BLaER1 treated with 17β-estradiol and CSF1 and Interleukin-3, amounts not matched to agents 10 nM and 100 nM (cell line): ENCODE data around the gene ZSCAN2.
A peak's percentile ranks its signal among the peaks of the same experiment; 100 is the strongest.

Experiments used
- H3K27ac ChIP-seq, 11 experiments: shearing (Covaris generic); formaldehyde crosslinking; 2 replicates each; pipeline ENCODE4 v1.8.1; 2022
- H3K27me3 ChIP-seq, 11 experiments: shearing (Covaris generic); formaldehyde crosslinking; 2 replicates each; pipeline ENCODE4 v1.8.1; 2022
- H3K36me3 ChIP-seq, 11 experiments: shearing (Covaris generic); formaldehyde crosslinking; 2 replicates each; pipeline ENCODE4 v1.8.1; 2022
- H3K4me1 ChIP-seq, 10 experiments: shearing (Covaris generic); formaldehyde crosslinking; 2 replicates each; pipeline ENCODE4 v1.8.1; 2022
- H3K4me2 ChIP-seq, 11 experiments: shearing (Covaris generic); formaldehyde crosslinking; 2 replicates each; pipeline ENCODE4 v1.8.1; 2022
- H3K4me3 ChIP-seq, 10 experiments: shearing (Covaris generic); formaldehyde crosslinking; 2 replicates each; pipeline ENCODE4 v1.8.1; 2022
- H3K9ac ChIP-seq, 11 experiments: shearing (Covaris generic); formaldehyde crosslinking; 2 replicates each; pipeline ENCODE4 v1.8.1; 2022
- H3K9me3 ChIP-seq, 11 experiments: shearing (Covaris generic); formaldehyde crosslinking; replicated peaks in 1 of 11; 2 replicates each; pipeline ENCODE4 v1.8.1; 2022
- H4K20me1 ChIP-seq, 11 experiments: shearing (Covaris generic); formaldehyde crosslinking; 2 replicates each; pipeline ENCODE4 v1.8.1; 2022
- Cebpa-rat ChIP-seq, 11 experiments: shearing (Covaris generic); IDR thresholded peaks; 2 replicates each; pipeline ENCODE4 v1.8.1; 2022

ZSCAN2 gene

DNA sequence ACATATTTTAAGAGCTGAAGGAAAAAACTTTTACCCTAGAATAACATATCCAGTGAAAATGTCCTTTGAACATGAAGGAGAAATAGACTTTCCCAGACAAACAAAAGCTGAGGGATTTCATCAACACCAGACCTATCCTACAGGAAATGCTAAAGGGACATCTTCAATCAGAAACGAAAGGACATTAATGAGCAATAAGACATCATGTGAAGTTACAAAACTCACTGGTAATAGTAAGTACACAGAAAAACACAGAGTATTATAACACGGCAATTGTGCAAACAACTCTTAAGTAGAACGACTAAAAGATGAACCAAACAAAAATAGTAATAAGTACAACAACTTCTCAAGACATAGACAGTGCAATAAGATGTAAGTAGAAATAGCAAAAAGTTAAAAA is 3.5 kb upstream of the ZSCAN2 start:
- Histone ChIP-seq H3K27ac (no peak overlapping the region), H3K4me2 (peak overlapping the region in 1 of 11 experiments; percentile 84; a peak in 1 of 22 replicates), H4K20me1 (no peaks in the 10 kb centered on the region), H3K9ac (no peak overlapping the region), H3K4me1 (peaks cover 36 to 63% (median 50%) of the 10 kb centered on the region in 10 experiments), H3K36me3 (no peaks in the 10 kb centered on the region), H3K4me3 (no peak overlapping the region), H3K9me3 (peaks cover 0 to 18% (median 10%) of the 10 kb centered on the region in 11 experiments; a peak in 11 of 22 replicates), H3K27me3 (no peaks in the 10 kb centered on the region)
- TF ChIP-seq Cebpa-rat (IDR thresholded peaks at IDR 0.05) = no peak

DNA sequence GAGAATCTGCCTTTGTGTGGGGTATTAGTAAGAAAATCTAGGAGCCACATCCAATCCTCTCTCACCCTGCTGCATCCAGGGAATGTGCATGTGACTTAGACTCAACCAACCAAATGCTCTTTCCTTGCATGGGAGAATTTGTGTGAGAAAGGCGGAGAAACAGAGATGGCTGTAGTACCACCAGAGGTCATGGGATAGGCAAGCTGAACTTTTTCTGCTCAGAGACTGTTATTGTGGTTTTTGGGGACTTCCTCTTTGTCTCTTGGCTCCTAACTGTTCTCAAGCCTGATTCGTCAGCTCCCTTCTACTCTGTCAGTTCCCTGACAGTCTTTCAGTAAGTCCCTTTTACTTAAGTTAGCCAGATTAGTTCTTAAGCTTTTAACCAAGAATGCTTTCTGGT is 2.6 kb upstream of the ZSCAN2 start:
- Histone ChIP-seq H3K4me2 (peak overlapping the region; percentile 84 to 96 (median 93)), H3K4me3 (peak overlapping the region in 8 of 10 experiments; percentile 21 to 38 (median 32); a peak in 9 of 20 replicates), H3K27me3 (no peaks in the 10 kb centered on the region), H3K36me3 (peaks cover 0 to 2% (median 0%) of the 10 kb centered on the region in 11 experiments; a peak in 3 of 22 replicates), H3K27ac (peak overlapping the region; percentile 63 to 97 (median 87); a peak in 21 of 22 replicates), H4K20me1 (peaks cover 0 to 1% (median 0%) of the 10 kb centered on the region in 11 experiments; a peak in 3 of 22 replicates), H3K4me1 (peaks cover 45 to 72% (median 60%) of the 10 kb centered on the region in 10 experiments), H3K9me3 (peaks cover 0 to 15% (median 8%) of the 10 kb centered on the region in 11 experiments; a peak in 11 of 22 replicates), H3K9ac (peak overlapping the region; percentile 47 to 76 (median 70); a peak in 20 of 22 replicates)
- no peak for TF ChIP-seq Cebpa-rat (IDR thresholded peaks at IDR 0.05)

DNA sequence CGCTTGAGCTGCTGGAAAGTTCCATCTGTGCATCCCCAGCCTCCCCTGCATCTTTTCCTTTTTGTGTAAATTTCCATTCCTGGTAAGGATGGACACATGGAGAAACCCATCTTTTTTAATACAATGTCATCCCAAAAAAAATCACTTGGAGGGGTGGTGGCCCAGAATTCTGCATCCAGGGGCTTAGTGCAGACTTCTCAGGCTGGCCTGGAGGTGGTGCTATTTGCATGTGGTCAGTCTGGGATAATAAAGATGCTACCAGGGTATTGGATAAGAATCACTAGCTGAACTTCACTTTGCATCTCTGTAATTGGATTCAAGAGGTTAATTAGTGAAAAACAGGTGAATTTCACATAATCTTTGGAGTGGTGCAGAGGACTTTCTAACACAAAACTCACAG is 1.8 kb upstream of the ZSCAN2 start:
- H3K27ac ChIP-seq = peak overlapping the region; percentile 63 to 97 (median 87); a peak in 21 of 22 replicates
- H3K36me3 ChIP-seq = peaks cover 2 to 10% (median 6%) of the 10 kb centered on the region in 11 experiments; a peak in 17 of 22 replicates
- no peaks in the 10 kb centered on the region for H3K27me3 ChIP-seq
- H3K4me2 ChIP-seq = peak overlapping the region; percentile 84 to 96 (median 93)
- peaks cover 0 to 8% (median under 1%) of the 10 kb centered on the region in 11 experiments; a peak in 7 of 22 replicates for H3K9me3 ChIP-seq
- no peak for TF ChIP-seq Cebpa-rat (IDR thresholded peaks at IDR 0.05)
- H3K9ac ChIP-seq = peak overlapping the region; percentile 47 to 76 (median 70); a peak in 19 of 22 replicates
- peak overlapping the region in 6 of 10 experiments; percentile 21 to 38 (median 30); a peak in 6 of 20 replicates for H3K4me3 ChIP-seq
- H4K20me1 ChIP-seq = peaks cover 0 to 9% (median 3%) of the 10 kb centered on the region in 11 experiments; a peak in 7 of 22 replicates
- peaks cover 53 to 80% (median 67%) of the 10 kb centered on the region in 10 experiments for H3K4me1 ChIP-seq

DNA sequence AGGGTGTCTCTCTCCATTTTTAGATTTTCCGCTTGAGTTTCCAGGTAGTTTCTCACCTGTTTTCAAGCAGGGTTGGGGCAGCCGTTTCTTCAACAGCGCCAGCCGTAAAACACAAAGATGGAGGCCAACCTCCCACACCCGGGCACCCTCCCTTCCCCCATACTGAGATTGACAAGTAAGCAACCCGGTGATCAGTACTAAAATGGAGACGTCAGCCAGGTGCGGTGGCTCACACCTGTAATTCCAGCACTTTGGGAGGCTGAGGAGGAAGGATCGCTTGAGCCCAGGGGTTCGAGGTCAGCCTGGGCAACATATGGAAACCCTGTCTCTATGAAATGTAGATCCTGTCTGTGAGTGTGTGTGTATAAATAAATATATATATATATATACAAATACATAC is 903 bp upstream of the ZSCAN2 start:
- Histone ChIP-seq H3K9ac (peak overlapping the region in 4 of 11 experiments; percentile 10 to 96 (median 94); a peak in 4 of 22 replicates), H3K27me3 (no peaks in the 10 kb centered on the region), H3K4me2 (peak overlapping the region; percentile 84 to 96 (median 93)), H3K27ac (peak overlapping the region in 8 of 11 experiments; percentile 86 to 97 (median 94); a peak in 13 of 22 replicates), H3K9me3 (peaks cover 0 to 8% (median 0%) of the 10 kb centered on the region in 11 experiments; a peak in 4 of 22 replicates), H3K4me3 (peak overlapping the region; percentile 76 to 94 (median 83); a peak in 15 of 20 replicates), H4K20me1 (peaks cover 0 to 13% (median 8%) of the 10 kb centered on the region in 11 experiments; a peak in 7 of 22 replicates), H3K36me3 (peaks cover 5 to 19% (median 13%) of the 10 kb centered on the region in 11 experiments; a peak in 18 of 22 replicates), H3K4me1 (peaks cover 62 to 84% (median 74%) of the 10 kb centered on the region in 10 experiments)
- no peak for TF ChIP-seq Cebpa-rat (IDR thresholded peaks at IDR 0.05)

DNA sequence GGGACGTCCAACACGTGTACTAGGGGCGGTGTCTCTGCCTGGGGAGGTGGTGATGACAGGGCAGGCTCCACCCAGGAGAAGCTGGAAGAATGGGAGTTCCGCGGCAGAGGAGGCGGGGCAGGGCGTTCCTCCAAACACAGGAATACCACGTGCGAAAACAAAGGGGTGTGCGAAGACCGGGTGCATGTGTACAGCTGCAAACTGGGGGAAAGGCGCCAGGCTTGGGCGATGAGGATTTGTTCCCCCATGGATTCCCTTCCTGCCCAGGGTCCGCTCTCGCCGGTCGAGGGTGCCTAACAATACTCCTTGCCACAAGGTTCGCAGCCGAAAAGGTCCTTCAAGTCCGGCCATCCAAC is 500 bp upstream of the ZSCAN2 start:
- peak overlapping the region in 9 of 11 experiments; percentile 86 to 97 (median 94); a peak in 19 of 22 replicates for H3K27ac ChIP-seq
- no peaks in the 10 kb centered on the region for H3K27me3 ChIP-seq
- peaks cover 0 to 14% (median 8%) of the 10 kb centered on the region in 11 experiments; a peak in 7 of 22 replicates for H4K20me1 ChIP-seq
- H3K36me3 ChIP-seq = peaks cover 5 to 23% (median 13%) of the 10 kb centered on the region in 11 experiments; a peak in 18 of 22 replicates
- no peak for TF ChIP-seq Cebpa-rat (IDR thresholded peaks at IDR 0.05)
- H3K4me3 ChIP-seq = peak overlapping the region; percentile 76 to 94 (median 83)
- peak overlapping the region; percentile 84 to 96 (median 93) for H3K4me2 ChIP-seq
- peaks cover 0 to 7% (median 0%) of the 10 kb centered on the region in 11 experiments; a peak in 3 of 22 replicates for H3K9me3 ChIP-seq
- peak overlapping the region; percentile 82 to 96 (median 94); a peak in 21 of 22 replicates for H3K9ac ChIP-seq
- H3K4me1 ChIP-seq = peaks cover 66 to 84% (median 74%) of the 10 kb centered on the region in 10 experiments

DNA sequence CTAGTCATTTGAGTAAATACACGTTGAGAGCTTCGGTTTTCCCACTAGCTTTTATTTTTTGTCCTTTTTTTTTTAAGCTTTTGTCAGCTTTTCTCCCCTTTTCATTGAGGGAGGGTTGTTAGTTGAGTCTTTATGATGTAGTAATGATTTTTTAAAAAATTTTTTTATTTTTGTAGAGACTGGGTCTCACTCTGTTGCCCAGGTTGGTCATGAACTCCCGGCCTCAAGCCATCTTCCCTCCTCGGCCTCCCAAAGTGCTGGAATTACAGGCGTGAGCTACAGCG is 688 bp downstream of the ZSCAN2 start:
- peaks cover 9 to 32% (median 23%) of the 10 kb centered on the region in 11 experiments; a peak in 20 of 22 replicates for H3K36me3 ChIP-seq
- peak overlapping the region; percentile 82 to 96 (median 94) for H3K9ac ChIP-seq
- TF ChIP-seq Cebpa-rat (IDR thresholded peaks at IDR 0.05) = no peak
- H3K9me3 ChIP-seq = peaks cover 0 to 7% (median 0%) of the 10 kb centered on the region in 11 experiments; a peak in 2 of 22 replicates
- H3K27ac ChIP-seq = peak overlapping the region; percentile 41 to 97 (median 93); a peak in 21 of 22 replicates
- H3K4me2 ChIP-seq = peak overlapping the region; percentile 84 to 96 (median 93)
- H3K4me3 ChIP-seq = peak overlapping the region; percentile 76 to 94 (median 83)
- peaks cover 75 to 84% (median 78%) of the 10 kb centered on the region in 10 experiments for H3K4me1 ChIP-seq
- H4K20me1 ChIP-seq = peaks cover 0 to 22% (median 11%) of the 10 kb centered on the region in 11 experiments; a peak in 7 of 22 replicates
- H3K27me3 ChIP-seq = no peaks in the 10 kb centered on the region

DNA sequence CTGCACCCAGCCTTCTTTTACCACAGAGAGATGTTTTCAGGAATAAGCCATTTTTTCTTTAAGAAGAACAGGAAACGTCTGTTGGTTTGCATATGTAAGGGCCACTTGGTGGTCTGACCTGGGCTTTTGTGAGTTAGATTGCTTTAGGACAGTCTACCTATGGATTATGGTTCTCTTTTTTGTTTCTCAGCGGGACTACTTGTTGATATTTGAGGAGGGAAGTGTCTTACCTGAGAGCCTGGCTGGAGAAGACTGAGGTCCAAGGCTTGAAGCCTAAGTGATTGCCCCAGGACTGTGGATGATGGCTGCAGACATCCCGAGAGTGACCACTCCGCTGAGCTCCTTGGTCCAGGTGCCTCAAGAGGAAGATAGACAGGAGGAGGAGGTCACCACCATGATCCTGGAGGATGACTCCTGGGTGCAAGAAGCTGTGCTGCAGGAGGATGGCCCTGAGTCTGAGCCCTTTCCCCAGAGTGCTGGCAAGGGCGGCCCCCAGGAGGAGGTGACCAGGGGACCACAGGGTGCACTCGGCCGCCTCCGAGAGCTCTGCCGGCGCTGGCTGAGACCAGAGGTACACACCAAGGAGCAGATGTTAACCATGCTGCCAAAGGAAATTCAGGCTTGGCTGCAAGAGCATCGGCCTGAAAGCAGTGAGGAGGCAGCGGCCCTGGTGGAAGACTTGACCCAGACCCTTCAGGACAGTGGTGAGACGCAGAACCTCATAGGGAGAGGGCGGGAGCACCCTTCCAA is 3.0 kb downstream of the ZSCAN2 start:
- no peaks in the 10 kb centered on the region for H3K27me3 ChIP-seq
- peaks cover 23 to 55% (median 47%) of the 10 kb centered on the region in 11 experiments for H3K36me3 ChIP-seq
- H3K9me3 ChIP-seq = no peaks in the 10 kb centered on the region
- H3K4me2 ChIP-seq = peak overlapping the region; percentile 84 to 96 (median 93)
- no peak for TF ChIP-seq Cebpa-rat (IDR thresholded peaks at IDR 0.05)
- H3K27ac ChIP-seq = peak overlapping the region in 10 of 11 experiments; percentile 76 to 97 (median 83); a peak in 17 of 22 replicates
- peaks cover 0 to 34% (median 16%) of the 10 kb centered on the region in 11 experiments; a peak in 9 of 22 replicates for H4K20me1 ChIP-seq
- H3K4me3 ChIP-seq = peak overlapping the region in 8 of 10 experiments; percentile 14 to 84 (median 57); a peak in 14 of 20 replicates
- peaks cover 65 to 89% (median 81%) of the 10 kb centered on the region in 10 experiments for H3K4me1 ChIP-seq
- H3K9ac ChIP-seq = peak overlapping the region in 10 of 11 experiments; percentile 63 to 96 (median 72); a peak in 17 of 22 replicates

DNA sequence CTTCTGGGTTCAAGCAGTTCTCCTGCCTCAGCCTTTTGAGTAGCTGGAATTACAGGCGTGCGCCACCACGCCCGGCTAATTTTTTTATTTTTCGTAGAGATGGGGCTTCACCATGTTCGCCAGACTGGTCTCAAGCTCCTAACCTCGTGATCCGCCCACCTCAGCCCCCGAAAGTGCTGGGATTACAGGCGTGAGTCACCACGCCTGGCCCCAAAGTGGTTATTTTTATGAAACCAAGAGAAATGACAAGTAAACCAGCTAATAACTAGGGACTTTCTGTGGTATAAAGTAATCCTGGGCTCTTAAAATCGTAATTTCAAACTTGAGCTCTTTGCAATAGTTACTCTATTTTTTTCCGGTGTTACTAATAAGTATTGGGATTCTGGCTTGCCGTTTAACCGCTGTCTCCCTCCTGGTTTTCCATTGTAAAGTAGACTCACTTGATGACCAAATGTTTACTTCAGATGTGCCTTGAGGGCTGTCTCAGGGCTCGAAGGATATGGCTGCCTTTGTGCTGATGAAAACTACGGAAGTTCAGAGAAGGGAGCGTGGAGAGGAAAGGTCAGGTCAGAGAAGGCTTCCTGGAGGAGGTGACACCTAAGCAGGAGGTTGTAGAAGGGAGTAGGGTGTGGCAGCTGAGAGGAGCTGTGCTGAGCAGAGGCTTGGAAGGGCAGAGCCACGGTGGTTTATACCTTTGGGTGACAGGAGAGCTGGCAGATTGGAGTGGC is 4.2 kb downstream of the ZSCAN2 start:
- no peak for TF ChIP-seq Cebpa-rat (IDR thresholded peaks at IDR 0.05)
- H3K4me2 ChIP-seq = peak overlapping the region; percentile 84 to 96 (median 93)
- peak overlapping the region; percentile 3 to 84 (median 54); a peak in 19 of 20 replicates for H3K4me3 ChIP-seq
- H3K27ac ChIP-seq = peak overlapping the region; percentile 59 to 97 (median 83)
- H3K36me3 ChIP-seq = peaks cover 34 to 67% (median 58%) of the 10 kb centered on the region in 11 experiments
- H3K9ac ChIP-seq = peak overlapping the region; percentile 54 to 96 (median 71)
- no peaks in the 10 kb centered on the region for H3K27me3 ChIP-seq
- peaks cover 53 to 87% (median 73%) of the 10 kb centered on the region in 10 experiments for H3K4me1 ChIP-seq
- H3K9me3 ChIP-seq = no peaks in the 10 kb centered on the region
- H4K20me1 ChIP-seq = peaks cover 0 to 45% (median 26%) of the 10 kb centered on the region in 11 experiments; a peak in 12 of 22 replicates
